Endothelial cell of umbilical vein (primary cell): ENCODE measurements around the gene TYSND1. TPM values are rescaled to one million over a fixed set of nuclear protein-coding genes. Genes with fewer than 3 reads are reported as not detected.

Source experiments
- BruUV-seq: library from RNA; stranded (reverse); fragments of 400-500 nt; replicated peaks from 2 replicates; lab custom pipeline; 2021; lab: Mats Ljungman, UMichigan
- CTCF ChIA-PET: fragments of 300-600, 350-600 bp; sonication (Branson Sonifier 250); formaldehyde crosslinking; loops from one replicate; lab custom pipeline; 2021; ENCODE audit warnings: antibody characterized with exemption, inconsistent platforms; lab: Charles Lee
- POLR2A ChIA-PET: fragments of 300-600, 350-600 bp; sonication (Branson Sonifier 250); formaldehyde crosslinking; loops from one replicate; lab custom pipeline; 2021; ENCODE audit warnings: antibody characterized with exemption, inconsistent platforms; lab: Charles Lee
- DNase-seq: peaks from one replicate; pipeline ENCODE4 v3.0.0-alpha.2; 2011; ENCODE audit warnings: low read depth, low spot score
- FAIRE-seq: peaks from 2 replicates; lab custom pipeline; 2011; peaks lifted over from hg19 to GRCh38; lab: Jason Lieb, UNC
- H2AFZ ChIP-seq: 2 replicates; pipeline ENCODE4 v1.6.0; 2012; ENCODE audit warnings: low read depth, low read length, control low read depth, inconsistent platforms
- H3K27ac ChIP-seq: 2 replicates; pipeline ENCODE4 v1.5.1; 2011; ENCODE audit warnings: low read depth, mild to moderate bottlenecking, control low read depth, low read length, moderate library complexity; ENCODE audit not compliant: insufficient read depth
- H3K27me3 ChIP-seq, 2 experiments: 2 replicates each; pipeline versions ENCODE4 v1.6.0 to v1.6.1; 2011; ENCODE audit warnings: low read length in 2 of 2, mixed read lengths in 1 of 2; ENCODE audit not compliant: control insufficient read depth in 2 of 2, insufficient read depth in 2 of 2
- H3K36me3 ChIP-seq, 2 experiments: 2 replicates in 1 of 2; 3 replicates in 1 of 2; pipeline ENCODE4 v1.5.1; 2011; ENCODE audit warnings: low read length in 2 of 2, mild to moderate bottlenecking in 1 of 2, moderate library complexity in 1 of 2; ENCODE audit not compliant: control insufficient read depth in 2 of 2, insufficient read depth in 2 of 2; ENCODE audit errors: extremely low read depth in 1 of 2
- H3K4me1 ChIP-seq: 3 replicates; pipeline ENCODE4 v1.5.1; 2011; ENCODE audit warnings: mild to moderate bottlenecking, low read length; ENCODE audit not compliant: control insufficient read depth, insufficient read depth; ENCODE audit errors: extremely low read depth
- H3K4me2 ChIP-seq: 2 replicates; pipeline ENCODE4 v1.6.1; 2011; ENCODE audit warnings: low read length, control low read depth, mixed read lengths; ENCODE audit not compliant: insufficient read depth
- H3K4me3 ChIP-seq, 3 experiments: fragments of 200-600 bp in 1 of 3; sonication (generic), shearing (Covaris generic) in 1 of 3; replicated peaks in 1 of 3; 2 replicates each; pipeline ENCODE4 v1.5.1; 2011 to 2016; ENCODE audit warnings: control low read depth in 3 of 3, low read length in 3 of 3, mild to moderate bottlenecking in 2 of 3, inconsistent platforms in 1 of 3, low read depth in 1 of 3, moderate library complexity in 1 of 3; ENCODE audit not compliant: insufficient read depth in 1 of 3
- H3K79me2 ChIP-seq: 2 replicates; pipeline ENCODE4 v1.6.0; 2012; ENCODE audit warnings: low read length, inconsistent platforms; ENCODE audit not compliant: control insufficient read depth, insufficient read depth
- H3K9ac ChIP-seq: replicated peaks from 2 replicates; pipeline ENCODE3; 2011; ENCODE audit warnings: low read length, control low read depth; ENCODE audit not compliant: insufficient read depth; ENCODE audit errors: extremely low read depth
- H3K9me1 ChIP-seq: replicated peaks from 3 replicates; pipeline ENCODE4 v1.6.0; 2011; ENCODE audit warnings: mild to moderate bottlenecking, low read length; ENCODE audit not compliant: control insufficient read depth, insufficient read depth; ENCODE audit errors: extremely low read depth
- H3K9me3 ChIP-seq: replicated peaks from 2 replicates; pipeline ENCODE4 v1.5.1; 2012; ENCODE audit warnings: low read length, inconsistent platforms; ENCODE audit not compliant: control insufficient read depth, insufficient read depth
- H4K20me1 ChIP-seq: replicated peaks from 2 replicates; pipeline ENCODE3; 2011; ENCODE audit warnings: mild to moderate bottlenecking, low read length; ENCODE audit not compliant: control insufficient read depth, insufficient read depth; ENCODE audit errors: extremely low read depth
- EZH2 ChIP-seq: IDR thresholded peaks from 2 replicates; pipeline ENCODE4 v1.6.1; 2012; ENCODE audit warnings: borderline replicate concordance, low read depth, mild to moderate bottlenecking, moderate library complexity, low read length, inconsistent platforms; ENCODE audit not compliant: severe bottlenecking
- FOS ChIP-seq: IDR thresholded peaks from 2 replicates; pipeline ENCODE4 v1.6.1; 2011; ENCODE audit warnings: mild to moderate bottlenecking, low read length, moderate library complexity, borderline replicate concordance; ENCODE audit not compliant: insufficient read depth
- GATA2 ChIP-seq: IDR thresholded peaks from 2 replicates; pipeline ENCODE4 v1.7.0; 2011; ENCODE audit warnings: low read depth, mild to moderate bottlenecking, moderate library complexity, mixed read lengths, low read length; ENCODE audit not compliant: insufficient read length, insufficient read depth
- JUN ChIP-seq: IDR thresholded peaks from 2 replicates; pipeline ENCODE4 v1.6.1; 2011; ENCODE audit warnings: borderline replicate concordance, low read depth; ENCODE audit not compliant: insufficient read length, insufficient read depth
- MYC ChIP-seq: IDR thresholded peaks from one replicate; pipeline ENCODE4 v1.6.1; 2011; ENCODE audit warnings: mild to moderate bottlenecking, low read depth, low read length
- POLR2A ChIP-seq: IDR thresholded peaks from 2 replicates; pipeline ENCODE4 v1.6.1; 2012; ENCODE audit warnings: low read depth, mild to moderate bottlenecking, control low read depth, low read length
- POLR2AphosphoS5 ChIP-seq: IDR thresholded peaks from 2 replicates; pipeline ENCODE4 v1.6.1; 2012; ENCODE audit warnings: low read depth, mild to moderate bottlenecking, control low read depth, low read length, moderate library complexity; ENCODE audit not compliant: insufficient read depth
- dilution Hi-C: fragments of 300-500 bp; cut with MboI; formaldehyde crosslinking; loops from one replicate; pipeline ENCODE4 v1.15.0; 2019; ENCODE audit warnings: low sequenced_read_pairs; ENCODE audit not compliant: extremely low pct_ligation_motif_present
- intact Hi-C: fragments of 100-400 bp; cut with micrococcal nuclease; formaldehyde crosslinking; loops from one replicate; pipeline ENCODE4 v1.10.0; 2022
- polyA plus RNA-seq, 4 experiments: library from polyadenylated mRNA; depleted of rRNA in 3 of 4; stranded (reverse) in 3 of 4; unstranded in 1 of 4; fragments of >200 nt; gene quantifications; 2 replicates each; pipeline versions ENCODE4 v1.2.1 to v1.2.3, GENCODE V29; 2011 to 2012; ENCODE audit warnings: missing spikeins in 1 of 4
- total RNA-seq: library from RNA; stranded (reverse); gene quantifications from 2 replicates; pipeline ENCODE4 v1.2.3, GENCODE V29; 2021
- TF ChIP-seq, protein P1 (sequence below), 2 donors: IDR thresholded peaks; 1 replicate in 1 of 2; 2 replicates in 1 of 2; pipeline ENCODE4 v1.5.1; 2011; ENCODE audit warnings: low read length in 2 of 2, mild to moderate bottlenecking in 2 of 2, moderate library complexity in 2 of 2, control low read depth in 1 of 2, inconsistent platforms in 1 of 2, low read depth in 1 of 2; ENCODE audit not compliant: insufficient read depth in 1 of 2; ENCODE audit errors: extremely low read depth in 1 of 2
- TF ChIP-seq, protein P2 (sequence below): IDR thresholded peaks from 2 replicates; pipeline ENCODE4 v1.6.1; 2011; ENCODE audit not compliant: insufficient read depth, insufficient read length

TYSND1 gene
- total and polyA plus RNA-seq, 2 donors (not counting 3 experiments of a cell fraction or from before 2014, with no cell fraction given) = 5.1 to 7.8 TPM

- dilution Hi-C loops = no loop called here
- no peak for TF ChIP-seq POLR2AphosphoS5
- TF ChIP-seq, protein P1, sequence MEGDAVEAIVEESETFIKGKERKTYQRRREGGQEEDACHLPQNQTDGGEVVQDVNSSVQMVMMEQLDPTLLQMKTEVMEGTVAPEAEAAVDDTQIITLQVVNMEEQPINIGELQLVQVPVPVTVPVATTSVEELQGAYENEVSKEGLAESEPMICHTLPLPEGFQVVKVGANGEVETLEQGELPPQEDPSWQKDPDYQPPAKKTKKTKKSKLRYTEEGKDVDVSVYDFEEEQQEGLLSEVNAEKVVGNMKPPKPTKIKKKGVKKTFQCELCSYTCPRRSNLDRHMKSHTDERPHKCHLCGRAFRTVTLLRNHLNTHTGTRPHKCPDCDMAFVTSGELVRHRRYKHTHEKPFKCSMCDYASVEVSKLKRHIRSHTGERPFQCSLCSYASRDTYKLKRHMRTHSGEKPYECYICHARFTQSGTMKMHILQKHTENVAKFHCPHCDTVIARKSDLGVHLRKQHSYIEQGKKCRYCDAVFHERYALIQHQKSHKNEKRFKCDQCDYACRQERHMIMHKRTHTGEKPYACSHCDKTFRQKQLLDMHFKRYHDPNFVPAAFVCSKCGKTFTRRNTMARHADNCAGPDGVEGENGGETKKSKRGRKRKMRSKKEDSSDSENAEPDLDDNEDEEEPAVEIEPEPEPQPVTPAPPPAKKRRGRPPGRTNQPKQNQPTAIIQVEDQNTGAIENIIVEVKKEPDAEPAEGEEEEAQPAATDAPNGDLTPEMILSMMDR (IDR thresholded peaks at IDR 0.05; ENCODE audit: extremely low read depth in 1 of 2, insufficient read depth in 1 of 2, low read depth in 1 of 2, low read length in 2 of 2) = no peak
- TF ChIP-seq MYC = no peak
- TF ChIP-seq POLR2A = no peak
- no peak for TF ChIP-seq EZH2
- TF ChIP-seq GATA2 = no peak
- TF ChIP-seq JUN = no peak
- TF ChIP-seq, protein P2, sequence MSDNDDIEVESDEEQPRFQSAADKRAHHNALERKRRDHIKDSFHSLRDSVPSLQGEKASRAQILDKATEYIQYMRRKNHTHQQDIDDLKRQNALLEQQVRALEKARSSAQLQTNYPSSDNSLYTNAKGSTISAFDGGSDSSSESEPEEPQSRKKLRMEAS = no peak
- TF ChIP-seq FOS = no peak
- H3K4me1 ChIP-seq = peaks cover 11% of the 10 kb centered on the region
- H2AFZ ChIP-seq = no peak overlapping the region
- no peak overlapping the region for H3K9ac ChIP-seq
- H3K4me2 ChIP-seq = no peak overlapping the region
- no peaks in the 10 kb centered on the region for H3K36me3 ChIP-seq
- peaks cover 4% of the 10 kb centered on the region for H3K79me2 ChIP-seq
- no TSS peak for BruUV-seq
- no peaks in the 10 kb centered on the region for H3K9me3 ChIP-seq
- H3K27me3 ChIP-seq = no peaks in the 10 kb centered on the region
- intact Hi-C loops = no loop called here
- CTCF ChIA-PET = interaction anchor here (1.0 to 5.9 kb wide), 3 partner anchors 9 to 26 kb away, joined by 3 to 35 read pairs (median 3); no protein-coding TSS in a partner anchor
- H3K9me1 ChIP-seq = no peaks in the 10 kb centered on the region
- no peak overlapping the region for H3K27ac ChIP-seq
- no peaks in the 10 kb centered on the region for H4K20me1 ChIP-seq
- no peak for DNase-seq
- POLR2A ChIA-PET = no interaction called here
- no peak overlapping the region for H3K4me3 ChIP-seq
- no peak for FAIRE-seq
Measured at GRCh38 chr10:70142555-70142954, 3.9 kb downstream of the TYSND1 start.
